Posterior vena cava (tissue), 2 donors: ENCODE results near the gene NRBP1. TPM values are rescaled to one million over a fixed set of nuclear protein-coding genes. Genes with fewer than 3 reads are reported as not detected.
"Not testable (repeated sequence)": the region's sequence is repeated elsewhere in the genome, so short reads cannot be mapped to it uniquely, and the experiment has no call there.

Source experiments
- DNase-seq: peaks from one replicate; pipeline ENCODE4 v3.0.0-alpha.2; 2020; ENCODE audit warnings: low spot score
- intact Hi-C, 2 donors: fragments of 100-400 bp; cut with DNase I; formaldehyde crosslinking; loops; one replicate each; pipeline versions ENCODE4 v1.14.1 to v1.14.2; 2022 to 2023
- total RNA-seq, 2 donors: library from RNA; stranded (reverse); fragmentation: NEBNext Ultra II Directional; extraction: Animal tissue kit (Norgen Biotek cat#: 25700); gene quantifications; one replicate each; pipeline ENCODE4 v1.2.1, GENCODE V29; 2021
- donor health status: DM: yes; HTN: yes; CAD: no.
- donor health status: DM: yes; HTN: yes; CAD: no.

Gene NRBP1
- total RNA-seq, 2 donors from 2014 or later: 72.9 to 88.1 TPM

DNA sequence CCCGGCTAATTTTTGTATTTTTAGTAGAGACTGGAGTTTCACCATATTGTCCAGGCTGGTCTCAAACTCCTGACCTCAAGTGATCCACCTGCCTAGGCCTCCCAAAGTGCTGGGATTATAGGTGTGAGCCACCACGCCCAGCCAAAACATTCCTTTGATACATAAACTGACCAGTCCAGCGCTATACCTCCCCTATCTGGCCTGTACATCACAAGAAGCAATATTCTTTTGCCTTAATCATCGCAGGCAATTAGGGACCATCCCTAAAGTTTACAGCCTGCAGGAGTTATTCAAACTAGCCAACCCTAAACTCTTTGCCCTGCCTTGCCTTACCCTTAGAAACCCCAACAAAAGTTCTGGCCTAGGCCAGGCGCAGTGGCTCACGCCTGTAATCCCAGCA, 12.3 kb upstream of the NRBP1 start:
- DNase-seq: no peak
- intact Hi-C loops: no loop called here

GRCh38 chr2:27420996-27421395, 7.4 kb upstream of the NRBP1 start:
- intact Hi-C loops: no loop called here
- no peak for DNase-seq

GRCh38 chr2:27421660-27422250, 6.7 kb upstream of the NRBP1 start:
- DNase-seq: no peak
- intact Hi-C loops: no loop called here

DNA sequence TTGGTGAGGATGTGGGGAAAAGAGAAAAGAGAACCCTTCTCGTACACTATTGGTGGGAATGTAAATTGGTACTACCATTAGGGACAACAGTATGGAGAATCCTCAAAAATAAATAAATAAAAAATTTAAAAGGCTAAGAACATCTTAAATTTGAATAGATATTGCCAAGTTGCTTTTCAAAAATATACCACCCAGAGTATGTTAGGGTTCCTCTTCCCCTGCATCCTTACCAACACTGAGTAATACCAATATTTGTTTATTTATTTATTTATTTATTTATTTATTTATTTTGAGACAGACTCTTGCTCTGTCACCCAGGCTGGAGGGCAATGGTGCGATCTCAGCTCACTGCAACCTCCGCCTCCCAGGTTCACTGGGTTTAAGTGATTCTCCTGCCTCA, 5.5 kb upstream of the NRBP1 start:
- intact Hi-C loops: no loop called here

DNA sequence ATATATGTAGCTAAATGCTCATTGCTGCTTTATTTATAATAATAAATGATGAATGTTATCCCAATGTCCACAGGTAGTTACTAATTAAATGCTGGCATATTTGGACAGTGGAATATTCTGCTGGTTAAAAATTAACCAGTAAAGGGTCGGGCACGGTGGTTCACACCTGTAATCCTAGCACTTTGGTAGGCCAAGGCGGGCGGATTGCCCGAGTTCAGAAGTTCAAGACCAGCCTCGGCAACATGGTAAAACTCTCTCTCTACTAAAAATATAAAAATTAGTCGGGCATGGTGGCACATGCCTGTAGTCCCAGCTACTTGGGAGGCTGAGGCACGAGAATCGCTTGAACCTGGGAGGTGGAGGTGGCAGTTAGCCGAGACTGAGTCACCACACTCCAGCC, 3.4 kb upstream of the NRBP1 start:
- DNase-seq, intact Hi-C loops: not testable (repeated sequence)

More for the DNA sequence above, 5.5 kb upstream of the NRBP1 start:
- DNase-seq: no peak

DNA sequence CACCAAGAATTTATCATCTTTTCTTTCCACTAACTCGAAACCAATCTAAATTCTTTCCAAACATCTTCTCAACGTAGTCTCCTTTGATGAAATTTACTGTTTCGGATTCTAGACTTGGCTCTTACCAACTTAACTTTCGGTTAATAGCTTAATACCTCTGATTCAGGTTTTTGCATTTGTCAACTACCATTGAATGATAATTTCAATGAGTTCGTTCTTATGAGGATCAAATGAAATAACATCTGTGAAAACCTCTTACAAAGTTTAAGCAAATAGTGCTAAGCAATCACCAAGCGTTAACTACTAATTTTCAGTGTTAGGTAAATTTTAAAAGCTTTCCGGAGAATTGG, 593 bp upstream of the NRBP1 start:
- intact Hi-C loops: no loop called here

GRCh38 chr2:27428978-27429541, 629 bp downstream of the NRBP1 start:
- peak; percentile 95 for DNase-seq
- intact Hi-C loops: no loop called here

More for the DNA sequence above, 593 bp upstream of the NRBP1 start:
- DNase-seq: no peak

DNA sequence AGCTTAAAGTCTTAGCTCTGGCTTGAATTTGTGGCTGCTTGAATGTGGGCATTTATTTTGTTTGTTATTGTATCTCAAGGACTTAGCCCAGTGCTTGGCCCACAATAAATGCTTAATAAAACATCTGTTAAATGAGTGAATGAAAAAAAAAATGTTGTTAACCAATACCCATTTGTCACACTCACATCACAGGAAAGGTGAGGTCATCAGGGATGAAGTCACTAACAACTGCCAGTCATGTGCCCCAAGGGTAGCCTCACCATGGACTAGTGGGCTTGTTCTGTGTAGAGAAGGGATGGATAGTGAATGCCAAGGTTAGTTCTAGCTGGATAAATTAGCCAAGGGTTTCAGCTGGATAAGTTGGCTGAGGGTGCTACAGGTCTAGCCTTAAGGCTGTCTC, 3.0 kb downstream of the NRBP1 start:
- intact Hi-C loops: no loop called here

GRCh38 chr2:27435628-27436027, 7.2 kb downstream of the NRBP1 start:
- intact Hi-C loops: no loop called here
- DNase-seq: no peak

More for the DNA sequence above, 3.0 kb downstream of the NRBP1 start:
- DNase-seq: no peak

- peak; percentile 52 for DNase-seq
- intact Hi-C loops: no loop called here
These were observed 12.9 kb downstream of the NRBP1 start for GRCh38 chr2:27441226-27441926.

- intact Hi-C loops: no loop called here
- DNase-seq: peak; percentile 57
These were observed 13.8 kb downstream of the NRBP1 start, which contains the start of gene KRTCAP3 for GRCh38 chr2:27441958-27442919. Gene KRTCAP3 (plus strand): TSS chr2:27442381. CDS start chr2:27442413, 32 bp downstream.

GRCh38 chr2:27442920-27443282, 14.5 kb downstream of the NRBP1 start:
- no peak for DNase-seq
- intact Hi-C loops: no loop called here

- DNase-seq: no peak
- intact Hi-C loops: no loop called here
These were observed 16.7 kb downstream of the NRBP1 start for GRCh38 chr2:27445155-27445554.

- intact Hi-C loops: no loop called here
- DNase-seq: no peak
These were observed 17.2 kb downstream of the NRBP1 start for GRCh38 chr2:27445615-27446014.

GRCh38 chr2:27446057-27446456, 17.6 kb downstream of the NRBP1 start:
- DNase-seq: no peak
- intact Hi-C loops: no loop called here

DNA sequence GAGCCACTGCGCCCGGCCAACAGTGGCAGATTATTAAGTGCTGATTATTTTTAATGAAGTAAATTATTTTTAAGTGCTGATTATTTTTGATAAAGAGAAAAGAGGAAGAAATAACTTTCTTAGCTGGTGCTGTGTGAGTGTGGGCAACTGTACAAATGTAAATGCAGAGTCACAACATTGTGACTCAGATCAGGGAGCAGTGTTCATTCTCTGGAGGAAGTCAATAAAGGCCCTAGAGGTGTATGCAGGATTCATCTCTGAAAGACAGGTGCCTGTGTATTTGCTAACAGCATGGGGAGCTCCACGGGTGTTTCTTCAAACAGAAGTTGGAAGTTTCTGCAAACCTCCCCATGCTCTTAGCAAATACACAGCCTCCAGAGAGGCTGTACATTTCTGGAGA, 19.9 kb downstream of the NRBP1 start:
- intact Hi-C loops: no loop called here
- no peak for DNase-seq

GRCh38 chr2:27451095-27451494, 22.7 kb downstream of the NRBP1 start:
- no peak for DNase-seq
- intact Hi-C loops: no loop called here

- intact Hi-C loops: no loop called here
- no peak for DNase-seq
These were observed 25.5 kb downstream of the NRBP1 start for GRCh38 chr2:27453968-27454367.

DNA sequence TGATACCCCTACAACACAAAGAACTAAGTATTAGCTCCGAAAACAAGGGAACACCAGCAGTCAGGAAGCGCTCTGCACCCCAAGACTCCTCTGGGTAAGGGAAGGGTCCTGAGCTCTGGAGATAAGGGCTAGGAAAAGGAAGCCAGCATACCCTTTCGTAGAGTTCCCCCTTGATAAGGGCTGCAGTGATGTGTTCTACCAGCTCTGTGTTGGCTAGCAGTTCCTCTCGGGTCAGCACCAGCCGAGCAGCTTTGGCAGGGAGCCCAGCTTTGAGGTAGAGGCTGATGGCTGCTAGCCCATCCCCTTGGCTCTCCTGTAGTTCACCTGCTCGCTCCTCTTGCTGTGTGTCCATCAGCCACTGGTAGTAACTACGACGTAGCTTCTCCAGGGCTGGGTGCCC, 32.7 kb downstream of the NRBP1 start:
- no peak for DNase-seq
- intact Hi-C loops: no loop called here

DNA sequence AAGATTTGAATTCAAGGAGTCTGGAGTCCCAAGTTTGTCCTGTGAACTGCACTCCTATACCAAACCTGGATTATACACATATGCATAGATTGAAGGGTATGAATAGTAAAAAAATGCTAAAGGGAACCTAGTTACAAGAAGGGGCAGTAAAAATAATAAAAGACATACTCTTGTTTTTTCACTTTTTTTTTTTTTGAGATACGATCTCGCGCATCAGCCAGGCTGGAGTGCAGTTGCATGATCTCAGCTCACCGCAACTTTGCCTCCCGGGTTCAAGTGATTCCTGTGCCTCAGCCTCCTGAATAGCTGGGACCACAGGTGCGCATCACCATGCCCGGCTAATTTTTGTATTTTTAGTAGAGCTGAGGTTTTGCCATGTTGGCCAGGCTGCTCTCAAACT, 36.0 kb downstream of the NRBP1 start:
- intact Hi-C loops: no loop called here
- DNase-seq: no peak
